GM19467 (cell line): ENCODE results near the gene GLOD5.

ENCODE experiments used
- ATAC-seq: cut with Tn5 transposase; IDR thresholded peaks from one replicate; pipeline ENCODE4 v1.9.1; 2021; ENCODE audit warnings: mild to moderate bottlenecking, moderate library complexity; ENCODE audit not compliant: unreplicated experiment

GLOD5 gene

GRCh38 chrX:48753708-48754228 is 7.8 kb upstream of the GLOD5 start:
- ATAC-seq = no peak

GRCh38 chrX:48754238-48754637 is 7.3 kb upstream of the GLOD5 start:
- ATAC-seq = no peak

DNA sequence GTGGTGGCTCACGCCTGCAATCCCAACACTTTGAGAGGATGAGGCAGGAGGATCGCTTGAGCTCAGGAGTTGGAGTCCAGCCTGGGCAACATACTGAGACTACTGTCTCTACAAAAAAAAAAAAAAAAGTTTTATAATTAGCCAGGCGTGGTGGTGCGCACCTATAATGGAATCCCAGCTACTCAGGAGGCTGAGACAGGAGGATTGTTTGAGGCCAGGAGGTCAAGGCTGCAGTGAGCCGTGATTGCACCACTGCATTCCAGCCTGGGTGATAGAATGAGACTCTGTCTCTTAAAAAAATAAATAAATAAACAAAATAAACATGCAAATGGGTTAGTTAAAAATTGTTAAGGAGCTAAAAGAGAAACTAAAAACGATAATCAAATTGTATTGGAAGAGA is 7.7 kb downstream of the GLOD5 start:
- no peak for ATAC-seq

DNA sequence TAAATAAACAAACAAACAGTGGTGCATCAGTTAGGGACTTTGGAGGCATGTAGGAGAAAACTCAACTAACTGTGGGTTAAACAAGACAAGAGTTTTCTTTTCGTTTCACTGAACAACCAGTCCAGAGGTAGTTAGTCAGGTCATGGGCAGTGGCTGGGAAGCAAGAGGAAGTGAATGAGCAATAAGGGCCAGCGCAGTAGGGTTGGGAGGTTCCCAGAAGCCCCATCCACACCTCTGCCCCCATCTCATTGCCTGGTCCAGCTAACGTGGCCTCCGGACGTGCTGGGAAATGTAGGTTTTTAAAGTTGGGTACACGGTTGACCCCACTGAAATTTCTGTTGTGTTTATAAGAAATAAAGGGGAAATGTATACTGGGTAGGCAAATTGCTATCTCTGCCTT is 8.7 kb downstream of the GLOD5 start:
- ATAC-seq = no peak

- ATAC-seq = no peak
Measured at GRCh38 chrX:48772602-48773001, 11.1 kb downstream of the GLOD5 start.

DNA sequence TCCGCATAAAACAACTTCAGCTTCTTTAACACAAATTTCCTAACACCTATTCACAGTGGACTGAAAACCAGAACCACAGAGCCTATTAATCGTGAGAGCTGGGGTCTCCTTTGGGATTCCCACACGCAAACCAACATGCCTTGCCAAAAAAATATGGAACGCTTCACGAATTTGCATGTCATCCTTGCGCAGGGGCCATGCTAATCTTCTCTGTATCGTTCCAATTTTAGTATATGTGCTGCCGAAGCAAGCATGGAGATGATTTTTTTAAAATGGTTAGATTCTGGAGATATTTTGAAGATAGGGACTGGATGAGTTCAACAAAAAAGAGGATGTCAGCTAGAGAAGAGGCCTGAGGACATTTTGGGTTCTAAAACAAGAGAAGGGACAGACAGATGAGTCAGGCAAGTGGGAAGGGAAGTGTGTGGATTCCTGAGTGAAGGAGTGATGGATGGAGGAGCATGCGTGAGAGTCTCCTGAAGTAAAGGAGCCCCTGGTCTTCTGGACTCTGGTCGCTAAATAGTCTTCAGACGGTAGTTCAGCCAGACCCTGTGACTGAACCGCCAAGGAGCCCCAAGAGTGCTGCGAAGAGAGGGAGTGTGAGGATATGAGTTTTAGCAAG is 15.4 kb downstream of the GLOD5 start:
- no peak for ATAC-seq

DNA sequence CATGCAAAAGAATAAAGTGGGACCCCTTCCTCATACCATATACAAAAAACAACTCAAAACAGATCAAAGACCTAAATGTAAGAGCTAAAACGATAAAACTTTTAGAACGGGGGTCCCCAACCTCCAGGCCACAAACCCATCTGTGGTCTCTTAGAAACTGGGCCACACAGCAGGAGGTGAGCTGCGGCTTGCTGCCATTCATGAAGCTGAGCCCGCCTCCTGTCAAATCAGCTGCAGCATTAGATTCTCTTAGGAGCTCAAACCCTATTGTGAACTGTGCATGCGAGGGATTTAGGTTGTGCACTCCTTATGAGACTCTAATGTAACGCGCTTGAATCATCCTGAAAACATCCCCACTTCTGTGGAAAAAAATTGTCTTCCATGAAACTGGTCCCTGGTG is 17.9 kb downstream of the GLOD5 start:
- no peak for ATAC-seq

DNA sequence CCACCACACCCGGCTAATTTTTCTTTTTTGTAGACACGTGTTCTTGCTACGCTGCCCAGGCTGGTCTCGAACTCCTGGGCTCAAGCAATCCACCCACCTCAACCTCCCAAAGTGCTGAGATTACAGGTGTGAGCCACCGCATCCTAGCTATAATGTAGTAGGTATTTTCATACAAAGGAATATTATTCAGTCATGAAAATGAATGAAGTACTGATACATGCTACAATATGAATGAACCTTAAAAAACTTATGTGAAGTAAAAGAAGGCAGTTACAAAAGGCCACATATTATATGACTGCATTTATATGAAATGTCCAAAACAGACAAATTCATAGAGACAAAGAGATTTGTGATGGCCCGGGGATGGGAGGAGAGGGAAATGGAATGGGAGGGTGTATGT is 20.2 kb downstream of the GLOD5 start:
- ATAC-seq = no peak

DNA sequence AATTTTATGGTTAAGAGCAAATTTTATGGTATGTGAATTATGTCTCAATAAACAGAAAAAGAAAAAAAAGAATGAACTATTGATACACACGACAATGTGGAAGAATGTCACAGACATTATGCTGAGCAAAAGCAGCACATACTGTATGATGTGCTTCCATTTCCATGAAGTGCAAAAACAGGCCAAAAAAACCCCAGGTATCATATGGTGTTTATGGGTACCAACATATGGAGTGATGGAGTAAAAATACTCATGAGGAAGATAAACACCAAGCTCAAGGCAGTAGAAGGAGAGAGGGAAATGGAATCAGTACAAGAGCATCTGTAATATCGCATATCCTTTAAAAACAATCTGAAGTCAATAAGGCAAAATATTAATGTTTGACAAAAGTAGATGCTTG is 20.7 kb downstream of the GLOD5 start:
- ATAC-seq = no peak

GRCh38 chrX:48782795-48783194 is 21.2 kb downstream of the GLOD5 start:
- no peak for ATAC-seq

- ATAC-seq = no peak
Measured at GRCh38 chrX:48784726-48785125, 23.2 kb downstream of the GLOD5 start.

GRCh38 chrX:48785186-48785539 is 23.6 kb downstream of the GLOD5 start:
- no peak for ATAC-seq

DNA sequence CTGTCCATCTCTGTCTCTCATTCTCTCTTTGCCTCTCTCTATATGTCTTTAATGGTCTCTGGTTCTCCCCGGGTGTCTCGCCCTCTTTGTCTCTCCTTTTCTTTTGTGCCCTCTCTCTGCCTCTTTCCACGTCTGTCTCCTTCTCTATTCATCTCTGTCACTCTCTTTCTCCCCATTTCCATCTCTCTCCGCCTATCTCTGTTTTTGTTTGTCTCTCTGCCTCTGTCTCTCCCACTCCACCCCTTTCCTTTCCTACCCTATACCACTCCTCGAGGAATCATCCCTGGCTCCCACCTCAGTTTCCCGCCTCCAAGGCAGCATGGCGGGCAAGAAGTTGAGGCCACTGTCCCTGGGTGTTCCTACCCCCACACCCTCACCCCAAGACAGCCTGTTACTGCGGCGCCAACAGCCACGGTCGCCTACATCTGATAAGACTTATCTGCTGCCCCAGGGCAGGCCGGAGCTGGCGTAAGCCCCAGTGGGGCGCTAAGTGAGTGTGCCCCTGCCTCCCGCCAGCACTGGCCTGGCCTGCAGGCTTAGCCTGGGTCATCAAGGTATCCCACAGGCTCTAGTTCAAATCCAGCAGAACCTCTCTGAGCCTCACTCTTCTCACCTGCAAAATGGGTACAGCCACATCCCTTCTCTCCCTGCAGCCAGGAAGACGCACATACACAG is 24.1 kb downstream of the GLOD5 start:
- no peak for ATAC-seq

GRCh38 chrX:48786341-48786800 is 24.8 kb downstream of the GLOD5 start, which contains the start of gene GATA1:
Gene GATA1 (plus strand): TSS chrX:48786590. CDS start chrX:48791110, 4,520 bp downstream.
- no peak for ATAC-seq

DNA sequence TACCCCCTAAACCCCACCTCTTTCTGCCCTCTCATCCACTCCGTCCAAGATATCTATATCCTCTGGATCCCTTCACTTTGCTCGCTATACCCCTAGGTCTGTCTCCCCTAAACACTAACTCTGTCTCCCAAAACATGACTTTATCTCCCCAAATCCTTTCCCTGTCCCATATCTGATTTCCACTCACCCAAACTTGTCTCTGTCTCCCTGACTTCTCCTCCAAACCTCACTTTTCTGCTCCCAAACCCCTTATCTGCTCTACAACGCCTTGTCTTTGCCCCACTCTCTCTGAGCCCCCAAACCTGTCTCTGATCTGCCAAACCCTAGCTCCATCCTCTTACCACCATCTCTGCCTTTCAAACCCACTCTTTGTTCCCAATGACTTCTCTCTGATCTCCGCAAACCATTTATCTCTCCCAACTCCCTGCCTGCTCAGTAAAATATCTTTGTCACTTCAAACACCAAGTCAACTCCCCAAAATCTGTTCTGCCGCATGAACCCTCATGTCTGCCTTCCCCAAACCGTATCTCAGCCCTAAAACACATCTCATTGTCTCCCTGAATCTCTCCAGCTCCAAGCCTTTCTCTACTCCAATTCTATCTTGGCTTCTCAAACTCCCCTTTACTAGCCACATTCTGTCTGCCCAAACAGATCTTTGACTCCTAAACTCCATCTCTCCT is 25.4 kb downstream of the GLOD5 start:
- no peak for ATAC-seq

GRCh38 chrX:48787505-48788443 is 26.2 kb downstream of the GLOD5 start:
- ATAC-seq = no peak

- no peak for ATAC-seq
Measured at GRCh38 chrX:48789366-48790220, 28.0 kb downstream of the GLOD5 start.

GRCh38 chrX:48790477-48790876 is 28.9 kb downstream of the GLOD5 start:
- ATAC-seq = no peak

- ATAC-seq = no peak
Measured at GRCh38 chrX:48791063-48791820, 29.7 kb downstream of the GLOD5 start.
